BLaER1 (cell line): ENCODE data around the gene ZNF138.

ENCODE experiments used
- H3K27ac ChIP-seq: shearing (Covaris generic); formaldehyde crosslinking; 2 replicates; pipeline ENCODE4 v1.8.1; 2022
- H3K27me3 ChIP-seq: shearing (Covaris generic); formaldehyde crosslinking; 2 replicates; pipeline ENCODE4 v1.8.1; 2022
- H3K36me3 ChIP-seq: shearing (Covaris generic); formaldehyde crosslinking; 2 replicates; pipeline ENCODE4 v1.8.1; 2022
- H3K4me1 ChIP-seq: shearing (Covaris generic); formaldehyde crosslinking; 2 replicates; pipeline ENCODE4 v1.8.1; 2022
- H3K4me2 ChIP-seq: shearing (Covaris generic); formaldehyde crosslinking; 2 replicates; pipeline ENCODE4 v1.8.1; 2022
- H3K4me3 ChIP-seq: shearing (Covaris generic); formaldehyde crosslinking; 2 replicates; pipeline ENCODE4 v1.8.1; 2022
- H3K9ac ChIP-seq: shearing (Covaris generic); formaldehyde crosslinking; 2 replicates; pipeline ENCODE4 v1.8.1; 2022
- H3K9me3 ChIP-seq: shearing (Covaris generic); formaldehyde crosslinking; 2 replicates; pipeline ENCODE4 v1.8.1; 2022
- H4K20me1 ChIP-seq: shearing (Covaris generic); formaldehyde crosslinking; 2 replicates; pipeline ENCODE4 v1.8.1; 2022
- Cebpa-rat ChIP-seq: shearing (Covaris generic); IDR thresholded peaks from 2 replicates; pipeline ENCODE4 v1.8.1; 2022

Gene ZNF138

DNA sequence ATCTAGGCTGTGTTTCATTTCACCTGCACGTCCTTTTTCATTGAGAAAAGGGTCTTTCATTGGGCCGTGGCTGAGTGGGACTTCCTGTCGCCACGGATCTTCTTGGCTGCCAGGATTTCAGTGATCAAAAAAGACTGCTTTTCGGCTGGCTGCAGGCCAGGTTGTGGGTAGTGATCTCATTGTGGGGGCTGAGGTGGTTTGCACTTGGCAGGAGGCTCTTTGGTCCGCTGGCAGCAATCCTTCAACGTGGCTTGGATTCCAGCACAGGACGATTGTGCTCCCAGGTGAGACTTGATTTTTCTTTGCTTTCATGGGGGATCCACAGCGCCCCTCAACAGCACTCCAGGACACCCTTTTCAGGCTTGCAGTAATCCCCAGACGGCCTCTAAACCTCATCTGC, 79.9 kb downstream of the ZNF138 start:
- H3K36me3 ChIP-seq = no peaks in the 10 kb centered on the region
- H3K4me1 ChIP-seq = no peaks in the 10 kb centered on the region
- no peaks in the 10 kb centered on the region for H4K20me1 ChIP-seq
- no peaks in the 10 kb centered on the region for H3K27me3 ChIP-seq
- H3K9me3 ChIP-seq = peaks cover 75% of the 10 kb centered on the region
- H3K4me2 ChIP-seq = no peak overlapping the region
- no peak overlapping the region for H3K9ac ChIP-seq
- TF ChIP-seq Cebpa-rat = no peak
- H3K27ac ChIP-seq = no peak overlapping the region
- no peak overlapping the region for H3K4me3 ChIP-seq

DNA sequence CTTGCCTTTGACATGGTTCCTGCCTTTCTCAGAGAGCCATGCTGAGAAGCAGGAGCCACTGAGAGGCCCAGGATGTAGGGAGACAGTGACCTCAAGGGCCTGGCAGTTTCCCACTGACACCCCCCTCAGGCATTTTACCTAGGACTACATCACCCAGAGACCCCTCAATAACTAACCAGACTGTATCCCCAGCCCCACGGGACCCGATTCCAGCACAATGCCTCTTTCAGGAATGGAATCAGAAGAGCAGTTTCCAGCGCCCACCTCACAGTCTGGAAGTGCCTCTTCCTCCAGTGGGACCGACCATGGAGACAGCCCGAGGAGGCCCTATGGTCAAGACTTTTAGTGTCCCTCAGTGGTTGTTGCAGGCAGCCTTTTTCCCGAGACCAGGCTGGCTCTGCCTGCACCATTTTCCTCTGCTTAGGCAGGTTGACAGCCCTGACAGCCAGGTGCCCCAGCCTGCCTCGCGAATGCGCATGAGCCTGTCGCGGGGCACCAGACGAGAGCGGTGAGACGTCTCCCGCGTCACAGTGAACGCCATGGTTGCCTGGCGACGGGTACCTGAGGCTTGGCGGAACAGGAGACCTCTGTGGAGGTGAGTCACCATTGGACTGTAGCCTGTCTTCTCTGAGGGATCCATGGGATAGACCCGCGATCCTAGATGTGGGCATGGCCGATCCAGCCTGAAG, 80.5 kb downstream of the ZNF138 start:
- TF ChIP-seq Cebpa-rat = no peak
- H3K27me3 ChIP-seq = no peaks in the 10 kb centered on the region

DNA sequence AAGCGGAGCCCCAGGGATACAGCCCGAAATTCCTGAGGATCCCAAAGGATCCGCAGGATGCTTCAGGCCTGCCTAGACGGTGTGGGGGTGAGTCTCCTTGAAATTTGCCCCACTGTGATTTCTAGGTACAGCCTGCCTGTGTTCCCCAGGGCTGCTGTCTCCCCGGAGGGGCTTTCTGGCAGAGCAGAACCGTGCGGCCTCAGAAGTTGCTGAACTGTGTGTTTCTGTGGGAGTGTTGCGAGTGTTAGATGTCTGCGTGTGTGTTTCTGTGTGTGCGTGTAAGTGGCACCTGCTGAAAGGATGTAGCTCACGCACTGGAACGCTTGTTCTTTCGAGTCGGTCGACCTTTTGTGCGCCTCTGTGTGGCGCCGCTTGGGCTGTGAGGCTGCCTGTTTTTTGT, 81.0 kb downstream of the ZNF138 start:
- Histone ChIP-seq H3K9ac (no peak overlapping the region), H3K27ac (no peak overlapping the region), H3K4me1 (no peaks in the 10 kb centered on the region), H3K4me3 (no peak overlapping the region), H4K20me1 (no peaks in the 10 kb centered on the region), H3K27me3 (no peaks in the 10 kb centered on the region), H3K36me3 (no peaks in the 10 kb centered on the region), H3K4me2 (no peak overlapping the region), H3K9me3 (peaks cover 75% of the 10 kb centered on the region)
- no peak for TF ChIP-seq Cebpa-rat

More for the DNA sequence above, 80.5 kb downstream of the ZNF138 start:
- Histone ChIP-seq H3K4me1 (no peaks in the 10 kb centered on the region), H3K4me3 (no peak overlapping the region), H3K9me3 (peaks cover 75% of the 10 kb centered on the region), H3K27ac (no peak overlapping the region), H3K36me3 (no peaks in the 10 kb centered on the region), H4K20me1 (no peaks in the 10 kb centered on the region), H3K4me2 (no peak overlapping the region), H3K9ac (no peak overlapping the region)

GRCh38 chr7:64875658-64876406, 81.6 kb downstream of the ZNF138 start:
- Histone ChIP-seq H3K4me3 (no peak overlapping the region), H4K20me1 (no peaks in the 10 kb centered on the region), H3K27ac (no peak overlapping the region), H3K36me3 (no peaks in the 10 kb centered on the region), H3K4me2 (no peak overlapping the region), H3K27me3 (no peaks in the 10 kb centered on the region), H3K9ac (no peak overlapping the region), H3K4me1 (no peaks in the 10 kb centered on the region), H3K9me3 (peaks cover 75% of the 10 kb centered on the region)
- no peak for TF ChIP-seq Cebpa-rat

DNA sequence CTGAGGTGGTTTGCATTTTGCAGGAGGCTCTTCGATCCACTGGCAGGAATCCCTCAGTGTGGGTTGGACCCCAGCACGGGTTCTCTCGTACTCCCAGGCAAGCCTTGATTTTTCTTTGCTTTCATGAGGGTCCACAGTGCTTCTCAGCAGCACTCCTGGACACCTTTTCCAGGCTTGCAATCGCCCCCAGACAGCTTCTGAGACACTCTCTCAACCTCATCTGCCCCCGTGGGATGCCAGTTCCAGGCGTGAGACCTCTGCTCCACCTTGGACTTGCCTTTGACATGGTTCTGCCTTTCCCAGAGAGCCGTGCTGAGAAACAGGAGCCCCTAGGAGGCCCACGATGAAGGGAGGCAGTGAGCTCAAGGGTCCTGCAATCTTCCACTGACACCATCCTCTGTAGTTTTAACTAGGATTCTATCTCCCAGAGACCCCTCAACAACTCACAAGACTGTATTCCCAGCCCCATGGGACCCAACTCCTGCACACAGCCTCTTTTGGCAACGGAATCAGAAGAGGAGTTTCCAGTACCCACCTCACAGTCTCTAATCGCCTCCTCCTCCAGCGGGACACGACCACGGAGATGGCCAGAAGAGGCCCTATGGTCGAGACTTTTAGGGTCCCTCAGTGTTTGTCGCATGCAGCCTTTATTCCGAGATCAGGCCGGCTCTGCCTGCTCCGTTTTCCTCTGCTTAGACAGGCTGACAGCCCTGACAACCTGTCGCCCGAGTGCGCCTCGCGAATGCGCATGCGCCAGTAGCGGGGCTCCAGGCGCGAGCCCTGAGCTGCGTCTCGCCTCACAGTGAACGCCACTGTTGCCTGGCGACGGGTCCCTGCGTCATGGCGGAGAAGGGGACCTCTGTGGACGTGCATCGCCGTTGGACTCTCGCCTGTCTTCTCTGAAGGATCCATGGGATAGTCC, 82.8 kb downstream of the ZNF138 start:
- Histone ChIP-seq H3K4me1 (no peaks in the 10 kb centered on the region), H4K20me1 (no peaks in the 10 kb centered on the region), H3K27ac (no peak overlapping the region), H3K27me3 (no peaks in the 10 kb centered on the region), H3K9ac (no peak overlapping the region), H3K4me2 (no peak overlapping the region), H3K4me3 (no peak overlapping the region), H3K36me3 (no peaks in the 10 kb centered on the region), H3K9me3 (peaks cover 81% of the 10 kb centered on the region)
- TF ChIP-seq Cebpa-rat = no peak

DNA sequence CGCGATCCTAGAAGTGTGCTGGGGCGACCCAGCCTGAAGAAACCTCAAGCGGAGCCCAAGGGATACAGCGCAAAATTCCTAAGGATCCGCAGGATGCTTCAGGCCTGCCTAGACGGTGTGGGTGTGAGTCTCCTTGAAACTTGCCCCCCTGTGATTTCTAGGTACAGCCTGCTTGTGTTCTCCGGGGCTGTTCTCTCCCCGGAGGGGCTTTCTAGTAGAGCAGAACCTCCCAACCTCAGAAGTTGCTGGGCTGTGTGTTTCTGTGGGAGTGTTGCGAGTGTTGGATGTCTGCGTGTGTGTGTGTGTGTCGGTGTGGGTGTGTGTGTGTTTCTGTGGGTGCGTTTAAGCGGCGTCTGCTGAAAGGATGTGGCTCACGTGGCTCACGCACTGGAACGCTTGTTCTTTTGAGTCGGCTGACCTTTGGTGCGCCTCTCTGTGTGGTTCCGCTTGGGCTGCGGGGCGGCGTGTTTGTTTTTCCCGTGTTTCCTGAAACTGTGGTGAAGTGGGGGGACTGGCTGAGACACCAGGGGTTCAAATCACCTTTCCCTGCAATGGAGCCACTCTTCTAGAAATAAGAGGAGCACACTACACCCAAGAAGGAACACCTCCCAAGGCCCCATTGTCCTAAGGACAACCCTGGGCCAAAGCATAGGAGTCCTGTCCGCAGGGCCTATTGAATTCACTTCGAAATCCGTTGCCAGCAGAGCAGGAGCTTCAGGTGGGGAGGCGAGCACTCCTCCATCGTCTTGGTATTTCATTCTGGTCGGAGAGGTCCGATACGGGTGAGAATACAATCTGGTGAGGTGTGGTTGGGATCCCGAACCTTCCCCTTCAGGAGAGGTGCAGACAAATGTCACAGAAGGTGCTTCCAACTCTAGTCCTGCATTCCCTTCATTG, 83.7 kb downstream of the ZNF138 start:
- Histone ChIP-seq H3K4me1 (no peaks in the 10 kb centered on the region), H4K20me1 (no peaks in the 10 kb centered on the region), H3K27me3 (no peaks in the 10 kb centered on the region), H3K9ac (no peak overlapping the region), H3K9me3 (peaks cover 89% of the 10 kb centered on the region), H3K4me3 (no peak overlapping the region), H3K27ac (no peak overlapping the region), H3K4me2 (no peak overlapping the region), H3K36me3 (no peaks in the 10 kb centered on the region)
- no peak for TF ChIP-seq Cebpa-rat

DNA sequence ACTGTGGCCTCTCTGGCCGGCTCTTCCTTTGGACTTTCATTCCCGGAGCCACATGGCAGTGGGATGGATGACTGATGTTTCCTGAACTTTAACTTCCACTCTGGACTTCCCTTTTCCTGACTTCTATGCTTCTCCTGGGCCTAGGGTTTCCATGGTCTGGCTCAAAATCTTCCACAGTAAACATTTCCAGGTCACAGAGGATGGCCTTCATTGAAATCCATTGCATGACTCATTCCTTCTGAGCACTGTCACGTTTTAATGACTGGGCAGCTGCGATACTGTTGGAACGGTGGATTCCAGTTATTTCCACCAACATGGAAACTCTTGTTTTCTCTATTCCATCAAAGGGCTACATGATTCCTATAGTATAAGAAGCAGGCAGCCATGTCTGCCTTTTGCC, 84.5 kb downstream of the ZNF138 start:
- Histone ChIP-seq H4K20me1 (no peaks in the 10 kb centered on the region), H3K9ac (no peak overlapping the region), H3K36me3 (no peaks in the 10 kb centered on the region), H3K4me2 (no peak overlapping the region), H3K27ac (no peak overlapping the region), H3K9me3 (peaks cover 96% of the 10 kb centered on the region), H3K27me3 (no peaks in the 10 kb centered on the region), H3K4me1 (no peaks in the 10 kb centered on the region), H3K4me3 (no peak overlapping the region)
- TF ChIP-seq Cebpa-rat = no peak

DNA sequence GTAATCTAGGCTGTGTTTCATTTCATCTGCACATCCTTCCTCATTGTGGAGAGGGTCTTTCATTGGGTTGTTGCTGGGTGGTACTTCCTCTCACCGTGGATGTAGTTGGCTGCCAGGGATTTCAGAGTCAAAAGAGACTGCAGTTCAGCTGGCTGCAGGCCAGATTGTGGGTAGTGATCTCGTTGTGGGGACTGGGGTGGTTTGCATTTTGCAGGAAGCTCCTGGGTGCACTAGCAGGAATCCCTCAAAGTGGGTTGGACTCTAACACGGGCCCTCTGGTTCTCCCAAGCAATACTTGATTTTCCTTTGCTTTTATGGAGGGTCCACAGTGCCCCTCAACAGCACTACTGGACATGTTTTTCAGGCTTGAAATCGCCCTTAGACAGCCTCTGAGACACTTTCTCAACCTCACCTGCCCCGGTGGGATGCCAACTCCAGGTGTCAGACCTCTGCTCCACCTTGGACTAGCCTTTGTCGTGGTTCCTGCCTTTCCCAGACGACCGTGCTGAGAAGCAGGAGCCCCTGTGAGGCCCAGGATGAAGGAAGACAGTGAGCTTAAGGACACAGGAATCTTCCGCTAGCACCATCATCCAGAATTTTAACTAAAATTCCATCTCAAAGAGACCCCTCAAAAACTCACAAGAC, 85.0 kb downstream of the ZNF138 start:
- Histone ChIP-seq H3K9ac (no peak overlapping the region), H3K27ac (no peak overlapping the region), H3K4me2 (no peak overlapping the region), H3K4me3 (no peak overlapping the region), H3K27me3 (no peaks in the 10 kb centered on the region), H3K9me3 (peaks cover 100% of the 10 kb centered on the region), H3K4me1 (no peaks in the 10 kb centered on the region), H4K20me1 (no peaks in the 10 kb centered on the region), H3K36me3 (no peaks in the 10 kb centered on the region)
- no peak for TF ChIP-seq Cebpa-rat

- Histone ChIP-seq H3K27ac (no peak overlapping the region), H4K20me1 (no peaks in the 10 kb centered on the region), H3K27me3 (no peaks in the 10 kb centered on the region), H3K4me1 (no peaks in the 10 kb centered on the region), H3K36me3 (no peaks in the 10 kb centered on the region), H3K4me2 (no peak overlapping the region), H3K9ac (no peak overlapping the region), H3K4me3 (no peak overlapping the region), H3K9me3 (peaks cover 100% of the 10 kb centered on the region)
- no peak for TF ChIP-seq Cebpa-rat
Measured at GRCh38 chr7:64879800-64880199, 85.6 kb downstream of the ZNF138 start.
